KMS-11 (cell line): ENCODE results near the gene NPW.

Experiments
- H2AFZ ChIP-seq: fragments of 200-600 bp; sonication (generic); 2 replicates; pipeline ENCODE4 v1.6.1; 2016; ENCODE audit warnings: antibody characterized with exemption, mixed run types, low read depth
- H3K27ac ChIP-seq: fragments of 200-600 bp; sonication (generic); 2 replicates; pipeline ENCODE4 v1.6.1; 2016; ENCODE audit warnings: mild to moderate bottlenecking, mixed run types
- H3K27me3 ChIP-seq: fragments of 200-600 bp; sonication (generic); 2 replicates; pipeline ENCODE4 v1.6.1; 2017; ENCODE audit warnings: mild to moderate bottlenecking, low read depth, mixed run types, moderate library complexity; ENCODE audit not compliant: insufficient read depth
- H3K36me3 ChIP-seq: fragments of 200-600 bp; sonication (generic); 2 replicates; pipeline ENCODE4 v1.6.1; 2017; ENCODE audit warnings: mild to moderate bottlenecking, mixed run types; ENCODE audit not compliant: insufficient read depth
- H3K4me1 ChIP-seq: fragments of 200-600 bp; sonication (generic); 2 replicates; pipeline ENCODE4 v1.6.1; 2016; ENCODE audit warnings: mild to moderate bottlenecking, low read depth, mixed run types; ENCODE audit not compliant: poor library complexity, severe bottlenecking
- H3K4me2 ChIP-seq: fragments of 200-600 bp; sonication (generic); 2 replicates; pipeline ENCODE4 v1.7.0; 2016; ENCODE audit warnings: mild to moderate bottlenecking, mixed run types
- H3K4me3 ChIP-seq: fragments of 200-600 bp; sonication (generic); IDR thresholded peaks from 2 replicates; pipeline ENCODE4 v1.6.1; 2017; ENCODE audit warnings: low read depth, low read length, mixed read lengths; ENCODE audit not compliant: insufficient read depth
- H3K79me2 ChIP-seq: fragments of 200-600 bp; sonication (generic); 2 replicates; pipeline ENCODE4 v1.6.1; 2016; ENCODE audit warnings: low read depth, mixed run types; ENCODE audit not compliant: insufficient read depth
- H3K9ac ChIP-seq: fragments of 200-600 bp; sonication (generic); 2 replicates; pipeline ENCODE4 v1.6.1; 2016; ENCODE audit warnings: mild to moderate bottlenecking, mixed run types
- H4K20me1 ChIP-seq: fragments of 200-600 bp; sonication (generic); 2 replicates; pipeline ENCODE4 v1.6.1; 2016; ENCODE audit warnings: mild to moderate bottlenecking, mixed run types; ENCODE audit not compliant: insufficient read depth
- CTCF ChIP-seq: fragments of 200-600 bp; sonication (generic); conservative IDR thresholded peaks from 2 replicates; pipeline ENCODE4 v1.6.1; 2017; ENCODE audit warnings: low read depth, mild to moderate bottlenecking, antibody characterized with exemption, low read length, moderate library complexity, mixed read lengths

Gene NPW

GRCh38 chr16:2058872-2059271 lies 39.3 kb downstream of the NPW start:
- H3K4me2 ChIP-seq: no peak overlapping the region
- H2AFZ ChIP-seq: no peak overlapping the region
- no peaks in the 10 kb centered on the region for H3K4me1 ChIP-seq
- no peaks in the 10 kb centered on the region for H3K79me2 ChIP-seq
- no peak for TF ChIP-seq CTCF
- H3K27ac ChIP-seq: no peak overlapping the region
- no peak overlapping the region for H3K4me3 ChIP-seq
- H3K9ac ChIP-seq: no peak overlapping the region
- no peaks in the 10 kb centered on the region for H3K27me3 ChIP-seq
- H3K36me3 ChIP-seq: no peaks in the 10 kb centered on the region
- H4K20me1 ChIP-seq: no peaks in the 10 kb centered on the region

- H3K27ac ChIP-seq: no peak overlapping the region
- TF ChIP-seq CTCF: no peak
- no peaks in the 10 kb centered on the region for H4K20me1 ChIP-seq
- H3K27me3 ChIP-seq: no peaks in the 10 kb centered on the region
- H3K36me3 ChIP-seq: no peaks in the 10 kb centered on the region
- no peak overlapping the region for H3K4me2 ChIP-seq
- H3K4me3 ChIP-seq: no peak overlapping the region
- no peak overlapping the region for H3K9ac ChIP-seq
- no peak overlapping the region for H2AFZ ChIP-seq
- no peaks in the 10 kb centered on the region for H3K79me2 ChIP-seq
- no peaks in the 10 kb centered on the region for H3K4me1 ChIP-seq
Measured at GRCh38 chr16:2060346-2060745, 40.8 kb downstream of the NPW start.

- Histone ChIP-seq H4K20me1 (no peaks in the 10 kb centered on the region), H3K36me3 (peaks cover under 1% of the 10 kb centered on the region; the same call in 1 of the 2 replicates), H2AFZ (no peak overlapping the region), H3K4me2 (no peak overlapping the region), H3K27ac (no peak overlapping the region), H3K27me3 (no peaks in the 10 kb centered on the region), H3K9ac (no peak overlapping the region), H3K4me1 (no peaks in the 10 kb centered on the region), H3K4me3 (no peak overlapping the region), H3K79me2 (no peaks in the 10 kb centered on the region)
- no peak for TF ChIP-seq CTCF
Measured at GRCh38 chr16:2061023-2061422, 41.4 kb downstream of the NPW start.

GRCh38 chr16:2061526-2061925 lies 41.9 kb downstream of the NPW start:
- no peak overlapping the region for H3K9ac ChIP-seq
- H3K27ac ChIP-seq: no peak overlapping the region
- no peak overlapping the region for H2AFZ ChIP-seq
- H3K4me1 ChIP-seq: no peaks in the 10 kb centered on the region
- no peak overlapping the region for H3K4me3 ChIP-seq
- H3K4me2 ChIP-seq: no peak overlapping the region
- no peaks in the 10 kb centered on the region for H3K27me3 ChIP-seq
- TF ChIP-seq CTCF: no peak
- no peaks in the 10 kb centered on the region for H4K20me1 ChIP-seq
- H3K36me3 ChIP-seq: peaks cover 4% of the 10 kb centered on the region; the same call in 1 of the 2 replicates
- no peaks in the 10 kb centered on the region for H3K79me2 ChIP-seq
